Embryonic facial prominence (tissue), 1 donor: ENCODE results near the gene MARCKSL1.
"Not testable (repeated sequence)": the region's sequence is repeated elsewhere in the genome, so short reads cannot be mapped to it uniquely, and the experiment has no call there.

Source experiments
- DNase-seq: peaks from one replicate; pipeline ENCODE4 v3.0.0-alpha.2; 2016; ENCODE audit errors: extremely low spot score

The MARCKSL1 gene

GRCh38 chr1:32289256-32289655 is 46.8 kb downstream of the MARCKSL1 start:
- DNase-seq, result no peak

- DNase-seq, result no peak
These were observed 49.3 kb downstream of the MARCKSL1 start for GRCh38 chr1:32286763-32287162.

GRCh38 chr1:32285658-32286057 is 50.4 kb downstream of the MARCKSL1 start:
- DNase-seq, result no peak

- not testable (repeated sequence) for DNase-seq
These were observed 51.3 kb downstream of the MARCKSL1 start for GRCh38 chr1:32284777-32285176.
